Right cardiac atrium (tissue), 5 donors: ENCODE data around the gene CDH2. TPM values are rescaled to one million over a fixed set of nuclear protein-coding genes. Genes with fewer than 3 reads are reported as not detected.
A peak's percentile ranks its signal among the peaks of the same experiment; 100 is the strongest.

Experiments
- ATAC-seq, 2 donors: fragments of 200-7000 bp; cut with Tn5 transposase; one replicate each; pipeline versions ENCODE4 v1.8.0 to v1.9.1; 2020; ENCODE audit warnings: moderate library complexity in 2 of 2, mild to moderate bottlenecking in 1 of 2
- DNase-seq, 3 donors: peaks; one replicate each; pipeline ENCODE4 v3.0.0-alpha.2; 2020
- H3K27ac ChIP-seq: one replicate; pipeline ENCODE4 v1.5.1; 2013; ENCODE audit warnings: mild to moderate bottlenecking, low read length, control low read depth, moderate library complexity
- H3K27me3 ChIP-seq: one replicate; pipeline ENCODE4 v1.6.1; 2013; ENCODE audit not compliant: control insufficient read depth, insufficient read depth
- H3K4me1 ChIP-seq: one replicate; pipeline ENCODE4 v1.6.1; 2013; ENCODE audit warnings: low read length; ENCODE audit not compliant: control insufficient read depth, insufficient read depth
- H3K4me3 ChIP-seq: one replicate; pipeline ENCODE4 v1.5.1; 2013; ENCODE audit warnings: low read length, control low read depth
- H3K9me3 ChIP-seq: one replicate; pipeline ENCODE4 v1.6.1; 2013; ENCODE audit warnings: low read length; ENCODE audit not compliant: control insufficient read depth
- WGBS: extraction: QIAGEN DNeasy Blood & Tissue Kit; methylation state at CpG from one replicate; pipeline ENCODE4 v1.1.7; 2013; 5-methylcytosine and 5-hydroxymethylcytosine counted together
- intact Hi-C, 4 donors: fragments of 100-400 bp; cut with DNase I; formaldehyde crosslinking; loops; one replicate each; pipeline versions ENCODE4 v1.11.0 to v1.14.0; 2022 to 2023
- polyA plus RNA-seq: library from polyadenylated mRNA; stranded (reverse); fragments of 200-250 nt; gene quantifications from one replicate; pipeline ENCODE4 v1.2.3, GENCODE V29; 2013
- total RNA-seq, 4 donors: library from RNA; stranded (reverse); fragmentation: NEBNext Ultra II Directional; extraction: Animal tissue kit (Norgen Biotek cat#: 25700); gene quantifications; one replicate each; pipeline ENCODE4 v1.2.1, GENCODE V29; 2021
- donor health status: healthy with polysubstance abuse.
- donor health status: DM: no; HTN: yes; CAD: no.
- donor health status: DM: no; HTN: no; CAD: no.
- donor health status: DM: no; HTN: yes; CAD: no; lungs with severe emphysema.
- donor health status: DM: yes; HTN: yes; CAD: no.

Gene CDH2
- total and polyA plus RNA-seq, 5 donors = 75.6 to 338 (median 233) TPM

DNA sequence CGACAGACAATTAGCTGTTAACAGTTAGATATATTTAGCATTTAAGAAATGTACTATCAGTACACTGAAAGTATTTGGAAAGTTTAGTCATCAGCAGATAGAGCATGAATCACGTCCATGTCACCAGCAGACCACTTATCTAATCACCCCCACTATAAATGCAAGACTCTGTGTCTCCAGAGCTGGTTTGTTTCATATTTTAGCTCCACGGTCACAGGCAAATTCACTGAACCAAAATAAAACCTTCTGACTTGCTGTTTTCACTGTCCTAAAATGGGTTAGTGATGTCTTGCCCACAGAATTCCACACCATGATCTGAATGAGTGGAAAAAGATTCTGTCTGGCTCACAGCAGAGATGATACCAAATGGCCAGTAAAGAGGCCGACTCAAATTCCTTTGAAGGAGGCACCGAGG, 64.9 kb downstream of the CDH2 start:
- WGBS = 13% methylated on average over 5 of the region's 5 CpGs
- H3K4me3 ChIP-seq = no peak overlapping the region
- intact Hi-C loops = loop anchor here in 2 of 4 donors (5.0 kb wide), 1 partner anchor 65 kb away; the partner anchor contains the start of gene CDH2 (in 2 of the 2)
- ATAC-seq (peak; percentile 91 to 92), DNase-seq (no peak)
- peak overlapping the region; percentile 84 for H3K27ac ChIP-seq
- H3K9me3 ChIP-seq = no peaks in the 10 kb centered on the region
- H3K27me3 ChIP-seq = no peaks in the 10 kb centered on the region
- H3K4me1 ChIP-seq = peaks cover 12% of the 10 kb centered on the region

DNA sequence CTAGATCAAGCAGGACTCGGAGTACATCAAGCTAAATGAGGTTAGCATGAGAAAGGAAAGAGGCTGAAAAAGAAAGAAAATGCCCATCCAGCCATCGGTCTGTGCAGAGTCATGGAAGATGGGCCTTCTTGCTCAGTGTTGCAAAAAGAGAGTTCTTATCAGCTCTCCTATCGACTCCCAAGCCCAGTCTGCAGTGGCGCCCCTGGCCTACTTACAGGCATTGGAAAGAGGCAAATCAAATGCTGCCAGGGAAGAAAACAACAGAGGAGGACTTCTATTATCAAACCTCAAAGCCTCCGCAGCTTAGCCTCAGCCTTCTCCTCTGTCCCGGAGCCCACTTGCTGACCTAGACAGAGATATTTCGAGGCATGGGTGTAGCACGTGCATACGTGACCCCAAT, 66.0 kb downstream of the CDH2 start:
- Histone ChIP-seq H3K9me3 (no peaks in the 10 kb centered on the region), H3K4me1 (peaks cover 12% of the 10 kb centered on the region), H3K4me3 (no peak overlapping the region), H3K27ac (peak overlapping the region; percentile 93), H3K27me3 (no peaks in the 10 kb centered on the region)
- 55% methylated on average over 9 of the region's 9 CpGs for WGBS
- intact Hi-C loops = loop anchor here in 2 of 4 donors (5.0 kb wide), 1 partner anchor 66 kb away; the partner anchor contains the start of gene CDH2 (in 2 of the 2)
- peak in 1 of 3 donors; percentile 39 for DNase-seq
- peak; percentile 15 to 25 for ATAC-seq

DNA sequence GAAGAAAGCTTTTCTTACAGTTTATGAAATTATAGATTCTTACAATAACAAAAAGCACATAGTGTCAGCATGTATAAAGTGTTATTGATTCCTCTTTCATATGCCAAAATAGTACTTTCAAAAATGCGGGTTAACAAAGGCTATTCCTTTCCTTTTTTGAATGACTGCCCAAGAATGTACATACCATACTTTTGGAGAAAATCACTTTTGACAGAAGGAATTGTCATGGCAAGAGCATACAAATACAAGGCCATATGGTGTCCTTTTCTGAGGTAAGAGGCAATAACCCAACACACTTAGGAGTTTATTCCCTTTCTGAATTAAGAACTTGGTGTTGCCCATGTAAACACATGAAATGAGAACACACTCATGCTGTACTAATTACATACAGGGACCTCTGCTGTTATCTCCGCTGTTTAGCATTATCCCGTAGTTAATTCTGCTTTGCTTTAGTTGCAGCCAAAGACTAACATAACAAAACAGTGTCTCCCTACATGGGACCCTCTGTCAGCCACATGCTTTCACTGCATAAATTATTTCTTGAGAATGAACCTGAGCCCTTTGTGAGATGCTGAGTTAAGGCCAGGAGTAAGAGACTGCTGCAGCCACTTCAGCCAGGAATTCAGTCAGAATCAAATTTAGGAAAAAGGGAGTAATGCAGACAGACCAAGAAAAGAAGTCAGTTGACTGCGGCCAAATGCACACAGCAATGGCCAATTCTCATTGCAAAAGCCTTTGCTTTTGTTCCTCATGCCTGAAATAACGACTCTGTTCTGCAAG, 67.0 kb downstream of the CDH2 start:
- no peaks in the 10 kb centered on the region for H3K27me3 ChIP-seq
- WGBS = 51% methylated on average over 5 of the region's 5 CpGs
- intact Hi-C loops = loop anchor here in 2 of 4 donors (5.0 to 10.0 kb wide), 2 partner anchors 67 to 105 kb away; partner anchors contain the start of gene CDH2 (in 2 of the 2)
- no peaks in the 10 kb centered on the region for H3K9me3 ChIP-seq
- ATAC-seq (no peak), DNase-seq (peak in 2 of 3 donors; percentile 22 to 35)
- H3K27ac ChIP-seq = peak overlapping the region; percentile 93
- H3K4me1 ChIP-seq = peaks cover 8% of the 10 kb centered on the region
- no peak overlapping the region for H3K4me3 ChIP-seq

DNA sequence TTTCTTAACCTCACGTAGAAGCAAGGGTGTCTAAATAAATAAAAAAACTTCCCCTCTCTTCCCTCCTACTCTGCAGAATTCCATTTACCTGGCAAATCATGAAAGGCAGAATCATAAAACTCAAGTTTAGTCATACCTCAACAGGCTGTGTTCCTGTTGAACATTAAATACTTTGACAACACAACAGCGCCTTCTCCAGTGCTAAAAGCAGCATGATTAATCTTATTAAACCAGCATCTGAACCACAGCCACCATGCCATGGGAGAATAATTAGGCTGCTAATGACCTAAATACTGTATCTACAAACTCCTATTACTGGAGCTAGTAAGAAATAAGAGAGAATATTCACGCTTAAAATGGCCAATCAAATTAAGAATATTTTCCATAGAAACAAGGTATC, 68.1 kb downstream of the CDH2 start:
- H3K27ac ChIP-seq = no peak overlapping the region
- H3K4me1 ChIP-seq = peaks cover 8% of the 10 kb centered on the region
- no peak for ATAC-seq
- DNase-seq = no peak
- intact Hi-C loops = loop anchor here in 1 of 4 donors (10.0 kb wide), 1 partner anchor 104 kb away; no protein-coding TSS in a partner anchor
- H3K4me3 ChIP-seq = no peak overlapping the region
- H3K9me3 ChIP-seq = no peaks in the 10 kb centered on the region
- no peaks in the 10 kb centered on the region for H3K27me3 ChIP-seq
- WGBS = 66% methylated on average over 3 of the region's 3 CpGs

DNA sequence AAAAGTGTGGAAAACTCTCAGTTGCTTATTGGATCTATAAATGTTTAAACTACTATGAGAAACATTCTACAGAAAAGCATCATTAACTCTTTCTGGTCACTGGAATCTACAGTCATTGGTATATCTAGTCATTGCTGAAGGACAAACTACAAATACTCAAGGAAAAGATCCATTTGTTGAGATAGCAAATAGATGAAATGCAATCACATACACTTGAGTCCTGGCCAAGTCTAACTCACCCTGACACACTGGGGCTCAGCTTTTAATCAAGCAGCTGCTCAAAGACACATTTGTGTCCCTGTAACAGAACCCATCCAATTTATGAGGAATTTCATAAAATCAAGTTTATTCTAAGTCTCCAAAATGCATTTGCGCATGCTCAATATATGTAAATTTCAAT, 68.7 kb downstream of the CDH2 start:
- DNase-seq (no peak), ATAC-seq (no peak)
- peaks cover 8% of the 10 kb centered on the region for H3K4me1 ChIP-seq
- intact Hi-C loops = loop anchor here in 1 of 4 donors (10.0 kb wide), 1 partner anchor 103 kb away; no protein-coding TSS in a partner anchor
- H3K27me3 ChIP-seq = no peaks in the 10 kb centered on the region
- no peak overlapping the region for H3K27ac ChIP-seq
- H3K9me3 ChIP-seq = no peaks in the 10 kb centered on the region
- 94% methylated on average over 1 of the region's 1 CpG for WGBS
- H3K4me3 ChIP-seq = no peak overlapping the region

DNA sequence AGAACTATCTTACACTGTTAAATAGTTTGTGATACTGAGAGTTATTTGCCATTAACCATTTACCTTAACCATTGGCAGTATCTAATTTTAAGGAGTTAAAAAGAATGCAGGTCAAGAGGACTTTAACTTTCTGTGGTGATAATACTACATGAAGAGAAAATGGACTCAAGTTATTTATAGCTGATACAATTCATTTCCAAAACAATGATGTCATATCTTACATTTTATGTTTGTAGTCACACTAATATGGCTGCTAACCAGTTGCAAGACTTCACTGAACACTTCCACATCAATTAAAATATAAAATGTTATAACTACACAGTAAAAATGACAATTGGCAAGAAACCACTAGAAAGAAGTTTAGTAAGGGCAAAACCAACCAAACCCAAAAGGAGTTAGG, 77.7 kb downstream of the CDH2 start:
- intact Hi-C loops = no loop called here
- no peaks in the 10 kb centered on the region for H3K4me1 ChIP-seq
- no peaks in the 10 kb centered on the region for H3K27me3 ChIP-seq
- H3K9me3 ChIP-seq = no peaks in the 10 kb centered on the region
- DNase-seq = no peak
- no peak for ATAC-seq
- H3K27ac ChIP-seq = no peak overlapping the region
- H3K4me3 ChIP-seq = no peak overlapping the region

DNA sequence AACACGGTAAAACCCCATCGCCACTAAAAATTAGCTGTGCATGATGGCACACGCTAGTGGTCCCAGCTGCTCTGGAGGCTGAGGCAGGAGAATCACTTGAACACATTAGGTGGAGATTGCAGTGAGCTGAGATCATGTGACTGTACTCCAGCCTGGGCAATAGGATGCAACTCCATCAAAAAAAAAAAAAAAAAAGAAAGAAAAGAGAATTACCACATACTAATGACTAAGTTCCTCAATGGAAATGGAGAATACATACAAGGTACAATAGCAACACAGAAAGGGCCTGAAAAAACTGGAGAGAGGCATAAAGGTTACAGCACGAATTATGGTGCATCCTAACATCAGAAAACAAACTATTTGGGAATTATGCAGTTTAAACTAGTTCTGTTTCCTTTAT, 81.3 kb downstream of the CDH2 start:
- H3K4me1 ChIP-seq = no peaks in the 10 kb centered on the region
- no peak overlapping the region for H3K27ac ChIP-seq
- intact Hi-C loops = no loop called here
- 91% methylated on average over 4 of the region's 4 CpGs for WGBS
- no peak overlapping the region for H3K4me3 ChIP-seq
- no peak for DNase-seq
- H3K27me3 ChIP-seq = no peaks in the 10 kb centered on the region
- ATAC-seq = no peak
- H3K9me3 ChIP-seq = no peaks in the 10 kb centered on the region

DNA sequence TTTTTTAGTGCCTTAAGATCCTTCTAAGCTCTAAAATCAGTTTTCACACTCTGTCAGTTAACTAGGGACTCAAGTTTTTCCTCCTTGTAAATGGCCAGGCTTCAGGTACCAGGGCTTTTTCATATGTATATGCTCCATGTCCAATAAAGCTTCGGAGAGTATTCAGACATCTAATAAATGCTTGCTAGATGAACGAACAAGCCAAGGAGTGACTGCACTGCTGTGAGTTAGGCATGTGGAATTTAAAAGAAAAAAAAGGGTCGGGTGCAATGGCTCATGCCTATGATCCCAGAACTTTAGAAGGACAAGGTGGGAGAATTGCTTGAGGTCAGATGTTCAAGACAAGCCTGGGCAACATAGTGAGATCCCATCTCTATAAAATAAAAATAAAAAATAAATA, 81.9 kb downstream of the CDH2 start:
- intact Hi-C loops = no loop called here
- Histone ChIP-seq H3K4me3 (no peak overlapping the region), H3K4me1 (no peaks in the 10 kb centered on the region), H3K27me3 (no peaks in the 10 kb centered on the region), H3K9me3 (no peaks in the 10 kb centered on the region), H3K27ac (no peak overlapping the region)
- 88% methylated on average over 3 of the region's 3 CpGs for WGBS
- DNase-seq (no peak), ATAC-seq (no peak)

DNA sequence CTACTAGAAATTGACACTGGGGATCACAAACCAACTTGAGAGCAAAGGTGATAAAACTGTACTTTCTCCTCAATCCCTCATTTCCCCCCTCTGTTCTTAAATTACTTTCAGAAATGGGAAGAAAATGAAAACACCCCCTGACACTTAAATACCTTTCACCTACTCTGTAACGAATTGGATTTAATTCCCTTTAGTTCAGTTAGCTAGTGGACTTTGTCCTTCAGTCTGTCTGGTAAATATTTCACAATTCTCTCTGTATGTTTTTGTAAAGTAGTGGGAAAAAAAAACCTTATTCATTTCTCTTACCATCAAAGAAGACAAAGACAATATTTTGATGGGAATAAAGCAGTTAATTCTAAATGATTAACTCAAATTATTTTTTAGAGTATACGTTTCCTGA, 85.7 kb downstream of the CDH2 start:
- ATAC-seq = no peak
- H3K9me3 ChIP-seq = no peaks in the 10 kb centered on the region
- 60% methylated on average over 2 of the region's 2 CpGs for WGBS
- DNase-seq = no peak
- H3K4me3 ChIP-seq = no peak overlapping the region
- no peak overlapping the region for H3K27ac ChIP-seq
- intact Hi-C loops = no loop called here
- H3K27me3 ChIP-seq = no peaks in the 10 kb centered on the region
- H3K4me1 ChIP-seq = no peaks in the 10 kb centered on the region

DNA sequence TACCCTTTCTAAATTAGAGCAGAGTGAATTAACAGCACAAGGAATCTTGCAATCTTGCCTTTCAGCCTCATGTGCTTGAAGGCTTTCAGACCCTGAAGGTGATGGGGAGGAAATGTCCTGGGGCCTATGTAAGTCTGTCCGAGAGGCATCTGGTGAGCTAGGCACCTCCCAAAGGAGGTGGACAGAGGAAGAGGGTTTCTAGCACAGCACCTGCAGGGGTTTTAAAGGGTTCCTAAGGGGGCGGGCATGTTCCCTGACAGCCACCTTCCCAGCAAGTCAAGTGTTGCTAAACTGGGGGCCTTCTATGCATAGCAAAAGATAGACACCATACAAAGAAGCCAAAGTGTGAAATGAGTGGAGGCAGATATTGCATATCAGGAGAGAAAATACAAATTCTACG, 88.5 kb downstream of the CDH2 start:
- DNase-seq = no peak
- Histone ChIP-seq H3K4me3 (no peak overlapping the region), H3K4me1 (peaks cover 4% of the 10 kb centered on the region), H3K27ac (peak overlapping the region; percentile 67), H3K9me3 (no peaks in the 10 kb centered on the region), H3K27me3 (no peaks in the 10 kb centered on the region)
- WGBS = 61% methylated on average over 3 of the region's 3 CpGs
- peak; percentile 20 to 21 for ATAC-seq
- intact Hi-C loops = no loop called here

DNA sequence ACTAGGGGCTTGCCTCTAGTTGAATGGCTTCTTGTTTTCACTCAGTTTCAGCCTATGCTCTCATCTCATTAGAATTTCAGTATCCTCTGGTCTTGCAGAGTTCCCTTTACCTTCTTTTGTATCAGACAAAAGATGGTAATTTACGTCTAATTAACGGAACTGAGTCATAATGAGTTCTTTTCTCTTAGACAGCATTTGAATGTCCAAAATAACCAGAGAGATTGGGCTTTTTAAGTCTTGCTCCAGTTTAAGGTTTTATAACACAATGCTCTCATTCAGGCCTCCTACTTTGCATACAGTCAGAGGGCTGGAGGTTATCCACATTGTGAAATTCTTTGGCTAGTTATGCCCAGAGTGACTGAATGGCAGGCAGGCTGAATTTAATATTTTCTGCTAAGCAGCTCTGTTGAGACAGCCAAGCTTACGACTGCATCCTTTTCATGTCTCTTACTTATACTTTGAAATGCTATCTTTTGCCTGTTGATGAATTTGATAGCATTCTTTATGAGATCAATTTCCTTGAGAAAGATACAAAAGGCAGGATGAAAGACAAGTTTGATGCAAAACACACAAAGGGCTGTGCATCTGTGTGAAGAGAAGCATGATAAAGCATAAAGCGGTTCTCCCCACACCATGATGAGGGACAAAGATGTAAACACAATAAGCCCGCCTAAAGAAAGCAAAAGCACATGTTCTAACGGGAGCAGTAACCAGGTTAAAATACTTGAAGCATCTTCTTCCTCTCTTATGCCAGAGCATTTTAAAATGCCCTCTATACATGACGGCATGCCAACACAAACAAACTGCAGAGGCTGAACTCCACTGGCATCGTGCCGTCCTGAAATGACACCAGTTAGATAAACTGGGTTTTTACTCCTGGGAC, 90.0 kb downstream of the CDH2 start:
- H3K27ac ChIP-seq = peak overlapping the region; percentile 58
- WGBS = 22% methylated on average over 9 of the region's 9 CpGs
- intact Hi-C loops = no loop called here
- H3K9me3 ChIP-seq = no peaks in the 10 kb centered on the region
- peak; percentile 86 to 93 for ATAC-seq
- H3K27me3 ChIP-seq = no peaks in the 10 kb centered on the region
- H3K4me1 ChIP-seq = peaks cover 4% of the 10 kb centered on the region
- DNase-seq = peak; percentile 46 to 76 (median 55)
- H3K4me3 ChIP-seq = peak overlapping the region; percentile 28
